Measurements from ENCODE around the gene TMEM132A. TPM values are rescaled to one million over a fixed set of nuclear protein-coding genes. Genes with fewer than 3 reads are reported as not detected.

The TMEM132A gene
- total RNA-seq, 8 experiments from 2014 or later, result 16.4 to 180 (median 81.4) TPM

- Histone ChIP-seq H3K4me3 (no peak overlapping the region), H3K4me1 (replicated peaks in 1 of 2) (no peaks in the 10 kb centered on the region), H3K27ac (no peak overlapping the region)
- WGBS, 10 experiments, result 40 to 100% (median 80%) methylated on average over 1 to 4 of the region's 8 CpGs; no CpG with 5 or more reads in 7 of the 10 experiments
- ATAC-seq (replicated peaks in 6 of 8), result no peak
- in situ Hi-C loops (cut with MboI; ENCODE audit: low pct_unique_long_range_greater_than_20kb in 2 of 9, low sequenced_read_pairs in 9 of 9, unreplicated experiment in 9 of 9), result no loop called here
These were observed 57.9 kb downstream of the TMEM132A start for GRCh38 chr11:60982184-60982583.

DNA sequence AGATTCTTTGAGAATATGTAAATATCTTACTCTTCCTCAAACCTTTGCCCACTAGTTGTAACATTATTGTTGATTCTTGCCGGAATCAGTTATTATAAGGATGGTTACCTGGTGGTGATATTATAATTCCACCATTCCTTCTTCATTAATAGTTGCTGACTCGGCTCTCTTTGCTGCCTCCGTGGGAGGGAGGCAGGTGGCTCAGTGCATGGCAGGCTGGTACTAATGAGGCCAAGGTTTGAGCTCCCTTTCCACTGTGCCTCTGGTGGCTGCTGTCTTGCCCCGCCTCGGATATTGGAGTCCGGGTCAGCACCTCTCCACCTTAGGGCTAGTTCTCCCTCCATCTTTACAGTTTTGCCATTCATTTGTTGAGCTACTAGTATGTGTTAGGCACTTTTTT, 59.9 kb downstream of the TMEM132A start:
- no peak for ATAC-seq (replicated peaks in 6 of 8)
- Histone ChIP-seq H3K27ac (no peak overlapping the region), H3K4me1 (replicated peaks in 1 of 2) (no peaks in the 10 kb centered on the region), H3K4me3 (no peak overlapping the region)
- in situ Hi-C loops (cut with MboI; ENCODE audit: low pct_unique_long_range_greater_than_20kb in 2 of 9, low sequenced_read_pairs in 9 of 9, unreplicated experiment in 9 of 9), result no loop called here
- WGBS, 10 experiments, result 27 to 100% (median 67%) methylated on average over 1 to 6 of the region's 6 CpGs; no CpG with 5 or more reads in 4 of the 10 experiments

DNA sequence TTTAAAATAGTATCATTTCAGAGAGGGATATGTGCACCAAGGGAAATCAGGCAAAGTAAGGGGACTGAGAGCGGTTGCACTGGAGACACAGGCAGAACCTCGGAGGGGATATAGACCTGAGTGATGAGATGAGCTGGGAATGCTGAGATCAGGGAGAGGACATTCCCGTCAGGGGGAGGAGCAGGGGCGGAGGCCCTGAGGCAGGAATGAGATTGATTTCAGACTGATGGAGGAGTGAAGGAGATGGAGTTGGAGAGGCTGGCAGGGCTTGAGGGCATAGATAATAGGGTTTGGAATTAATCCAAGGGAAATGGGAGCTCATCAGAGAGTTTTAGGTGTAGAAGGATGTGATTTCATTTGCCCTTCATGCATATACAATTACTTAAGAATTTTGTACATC, 60.4 kb downstream of the TMEM132A start:
- Histone ChIP-seq H3K27ac (no peak overlapping the region), H3K4me3 (no peak overlapping the region), H3K4me1 (replicated peaks in 1 of 2) (no peaks in the 10 kb centered on the region)
- WGBS, 10 experiments, result 0 to 100% (median 60%) methylated on average over 1 to 4 of the region's 4 CpGs; no CpG with 5 or more reads in 1 of the 10 experiments
- in situ Hi-C loops (cut with MboI; ENCODE audit: low pct_unique_long_range_greater_than_20kb in 2 of 9, low sequenced_read_pairs in 9 of 9, unreplicated experiment in 9 of 9), result no loop called here
- peak in 4 of 8 experiments; percentile 42 to 61 (median 58) for ATAC-seq (replicated peaks in 6 of 8)

- ATAC-seq (replicated peaks in 6 of 8), result no peak
- H3K4me3 ChIP-seq, result no peak overlapping the region
- no peaks in the 10 kb centered on the region for H3K4me1 ChIP-seq (replicated peaks in 1 of 2)
- H3K27ac ChIP-seq, result no peak overlapping the region
- in situ Hi-C loops (cut with MboI; ENCODE audit: low pct_unique_long_range_greater_than_20kb in 2 of 9, low sequenced_read_pairs in 9 of 9, unreplicated experiment in 9 of 9), result no loop called here
- WGBS, 10 experiments, result 50 to 100% (median 94%) methylated on average over 1 to 2 of the region's 2 CpGs; no CpG with 5 or more reads in 1 of the 10 experiments
These were observed 61.2 kb downstream of the TMEM132A start for GRCh38 chr11:60985501-60985900.

DNA sequence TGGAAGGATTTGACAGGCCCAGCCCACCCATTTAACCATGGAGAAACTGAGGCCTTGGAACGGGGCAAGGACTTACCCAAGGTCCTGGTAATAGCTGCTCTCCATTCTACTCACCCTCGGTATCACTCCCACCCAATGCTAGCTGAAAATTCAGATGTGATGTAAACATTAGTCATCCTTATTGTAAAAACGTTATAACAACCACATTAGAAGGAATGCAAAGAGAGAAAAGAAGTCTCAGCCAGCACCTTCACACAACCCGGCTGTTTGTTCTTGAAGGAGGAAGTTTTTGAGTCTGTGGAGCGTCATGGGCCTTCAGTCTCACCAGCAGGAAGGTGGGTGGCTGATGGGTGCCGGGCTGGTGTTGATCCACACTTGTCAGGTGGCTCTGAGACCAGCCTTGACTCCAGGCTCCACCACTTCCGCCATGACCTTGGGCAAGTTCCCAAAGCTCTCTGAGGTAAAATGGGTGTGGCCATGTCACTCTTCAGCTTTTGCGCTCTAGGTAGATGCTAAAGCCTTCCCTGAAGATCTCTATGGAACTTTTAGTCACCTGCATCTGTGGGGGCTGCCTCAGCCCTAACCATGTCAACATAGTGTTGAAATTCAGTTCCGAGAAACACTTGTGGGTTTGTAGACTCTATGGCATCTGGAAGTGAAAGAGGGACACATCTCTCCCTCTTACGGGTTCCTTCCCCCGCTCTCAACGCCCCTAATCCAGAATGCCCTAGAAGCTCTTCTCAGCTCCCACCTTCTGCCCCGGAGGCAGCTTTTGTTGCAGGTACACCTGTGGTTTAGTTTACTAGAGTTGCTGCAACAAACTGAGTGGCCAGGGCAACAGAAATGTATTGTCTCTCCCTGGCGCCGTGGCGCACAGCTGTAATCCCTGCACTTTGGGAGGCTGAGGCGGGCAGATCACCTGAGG, 62.0 kb downstream of the TMEM132A start:
- WGBS, 10 experiments, result 40 to 100% (median 78%) methylated on average over 1 to 16 of the region's 17 CpGs; no CpG with 5 or more reads in 1 of the 10 experiments
- in situ Hi-C loops (cut with MboI; ENCODE audit: low pct_unique_long_range_greater_than_20kb in 2 of 9, low sequenced_read_pairs in 9 of 9, unreplicated experiment in 9 of 9), result no loop called here
- Histone ChIP-seq H3K27ac (no peak overlapping the region), H3K4me1 (replicated peaks in 1 of 2) (no peaks in the 10 kb centered on the region), H3K4me3 (no peak overlapping the region)
- ATAC-seq (replicated peaks in 6 of 8), result peak in 2 of 8 experiments; percentile 32 to 58

Other genes starting within 250 kb of the TMEM132A start
- gene MS4A8, start 224.8 kb upstream of the TMEM132A start, total RNA-seq, result 1 to 10 TPM in 1 of 8 experiments, under 1 TPM in 1, not detected in 6; 0.43 to 5.1 TPM
- under 1 TPM in 1 of 8 experiments, not detected in 7; 0.19 TPM for gene MS4A18, start 199.7 kb upstream of the TMEM132A start, total RNA-seq
- under 1 TPM in 3 of 8 experiments, not detected in 5; 0.13 to 0.33 (median 0.28) TPM for gene MS4A15, start 167.6 kb upstream of the TMEM132A start, total RNA-seq
- under 1 TPM in 4 of 8 experiments, not detected in 4; 0.08 to 0.33 (median 0.10) TPM for gene MS4A10, start 139.1 kb upstream of the TMEM132A start, total RNA-seq
- gene CCDC86, start 82.3 kb upstream of the TMEM132A start, total RNA-seq, result 10 to 100 TPM in 5 of 8 experiments, 1 to 10 TPM in 3; 4.8 to 55.6 (median 15.0) TPM
- gene PTGDR2, start 68.5 kb upstream of the TMEM132A start, total RNA-seq, result 1 to 10 TPM in 1 of 8 experiments, under 1 TPM in 7; 0.27 to 4.6 (median 0.42) TPM
- under 1 TPM in 4 of 8 experiments, not detected in 4; 0.56 to 0.95 (median 0.65) TPM for gene ZP1, start 56.9 kb upstream of the TMEM132A start, total RNA-seq
- gene PRPF19, start 17.9 kb upstream of the TMEM132A start, total RNA-seq, result 100 to 1,000 TPM in 3 of 8 experiments, 10 to 100 TPM in 5; 58.6 to 136 (median 91.2) TPM
- gene TMEM109, start 10.3 kb upstream of the TMEM132A start, total RNA-seq, result 10 to 100 TPM in 5 of 8 experiments, 1 to 10 TPM in 3; 5.1 to 72.7 (median 28.6) TPM
- 10 to 100 TPM in 1 of 8 experiments, 1 to 10 TPM in 5, under 1 TPM in 2; 0.73 to 24.5 (median 5.8) TPM for gene SLC15A3, start 27.7 kb downstream of the TMEM132A start, total RNA-seq
- gene CD6, start 47.2 kb downstream of the TMEM132A start, total RNA-seq, result 1 to 10 TPM in 3 of 8 experiments, under 1 TPM in 4, not detected in 1; 0.14 to 1.7 (median 0.63) TPM
- gene CD5, start 178.0 kb downstream of the TMEM132A start, total RNA-seq, result 1 to 10 TPM in 1 of 8 experiments, under 1 TPM in 6, not detected in 1; 0.05 to 1.1 (median 0.13) TPM
- gene VPS37C, start 237.0 kb downstream of the TMEM132A start, total RNA-seq, result 10 to 100 TPM in 5 of 8 experiments, 1 to 10 TPM in 3; 6.8 to 13.9 (median 11.0) TPM